Measurements from ENCODE around the gene ITGA2.
A peak's percentile ranks its signal among the peaks of the same experiment; 100 is the strongest.

ITGA2 gene

GRCh38 chr5:53066088-53066487 lies 76.9 kb downstream of the ITGA2 start:
- no peak for DNase-seq

GRCh38 chr5:53067641-53068040 lies 78.5 kb downstream of the ITGA2 start:
- DNase-seq, result no peak

- DNase-seq, result no peak
Observed at GRCh38 chr5:53068291-53068836, 79.2 kb downstream of the ITGA2 start.

- peak; percentile 77 for DNase-seq
Observed at GRCh38 chr5:53069626-53070025, 80.5 kb downstream of the ITGA2 start.

GRCh38 chr5:53071298-53071697 lies 82.1 kb downstream of the ITGA2 start:
- no peak for DNase-seq

GRCh38 chr5:53071738-53072137 lies 82.6 kb downstream of the ITGA2 start:
- no peak for DNase-seq

- no peak for DNase-seq
Observed at GRCh38 chr5:53073348-53073747, 84.2 kb downstream of the ITGA2 start.

GRCh38 chr5:53076014-53076583 lies 86.9 kb downstream of the ITGA2 start:
- no peak for DNase-seq

GRCh38 chr5:53080271-53080670 lies 91.1 kb downstream of the ITGA2 start:
- DNase-seq, result no peak

GRCh38 chr5:53083927-53084326 lies 94.8 kb downstream of the ITGA2 start:
- DNase-seq, result no peak

GRCh38 chr5:53084546-53085255 lies 95.5 kb downstream of the ITGA2 start:
- DNase-seq, result no peak

GRCh38 chr5:53087171-53087570 lies 98.0 kb downstream of the ITGA2 start:
- no peak for DNase-seq

GRCh38 chr5:53087621-53088121 lies 98.5 kb downstream of the ITGA2 start:
- no peak for DNase-seq

GRCh38 chr5:53089481-53089991 lies 100.4 kb downstream of the ITGA2 start:
- no peak for DNase-seq

GRCh38 chr5:53090229-53090628 lies 101.1 kb downstream of the ITGA2 start:
- DNase-seq, result peak; percentile 14

GRCh38 chr5:53091289-53091688 lies 102.1 kb downstream of the ITGA2 start:
- DNase-seq, result no peak

GRCh38 chr5:53092242-53092641 lies 103.1 kb downstream of the ITGA2 start:
- no peak for DNase-seq

GRCh38 chr5:53095217-53095616 lies 106.1 kb downstream of the ITGA2 start:
- DNase-seq, result no peak

GRCh38 chr5:53095931-53096525 lies 106.9 kb downstream of the ITGA2 start:
- DNase-seq, result peak; percentile 76

- no peak for DNase-seq
Observed at GRCh38 chr5:53099546-53099945, 110.4 kb downstream of the ITGA2 start.

GRCh38 chr5:53100606-53101005 lies 111.5 kb downstream of the ITGA2 start:
- DNase-seq, result no peak

GRCh38 chr5:53105611-53106300 lies 116.6 kb downstream of the ITGA2 start:
- DNase-seq, result no peak

GRCh38 chr5:53109056-53109442 lies 119.9 kb downstream of the ITGA2 start:
- no peak for DNase-seq
